Epidermal melanocyte (primary cell): ENCODE data around the gene DENND1A.

Experiments
- DNase-seq: peaks from one replicate; pipeline ENCODE4 v3.0.0; 2011; ENCODE audit warnings: low spot score; ENCODE audit not compliant: insufficient read length

The DENND1A gene

GRCh38 chr9:123376218-123377071, 553.5 kb downstream of the DENND1A start:
- no peak for DNase-seq

- DNase-seq, result no peak
Observed at GRCh38 chr9:123375469-123376132, 554.3 kb downstream of the DENND1A start.

DNA sequence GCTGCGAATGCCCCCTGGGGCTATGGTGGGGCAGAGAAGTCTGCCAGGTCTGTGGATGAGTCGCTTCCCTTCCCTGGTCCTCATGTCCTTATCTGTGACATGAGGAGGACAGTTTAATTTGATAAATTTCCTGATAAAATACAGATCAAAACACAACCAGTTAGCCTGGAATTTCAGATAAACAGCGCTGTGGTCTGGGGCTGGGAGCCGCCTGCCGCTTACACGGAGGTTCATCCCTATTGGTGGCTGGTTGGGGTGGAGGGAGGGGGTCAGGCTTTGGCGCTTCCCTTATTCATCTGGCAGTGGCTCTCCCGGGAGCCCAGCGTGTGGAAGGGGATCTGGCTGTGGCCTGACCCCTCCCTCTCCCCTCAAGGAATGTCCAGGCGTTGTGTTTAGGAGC, 556.0 kb downstream of the DENND1A start:
- DNase-seq, result no peak

DNA sequence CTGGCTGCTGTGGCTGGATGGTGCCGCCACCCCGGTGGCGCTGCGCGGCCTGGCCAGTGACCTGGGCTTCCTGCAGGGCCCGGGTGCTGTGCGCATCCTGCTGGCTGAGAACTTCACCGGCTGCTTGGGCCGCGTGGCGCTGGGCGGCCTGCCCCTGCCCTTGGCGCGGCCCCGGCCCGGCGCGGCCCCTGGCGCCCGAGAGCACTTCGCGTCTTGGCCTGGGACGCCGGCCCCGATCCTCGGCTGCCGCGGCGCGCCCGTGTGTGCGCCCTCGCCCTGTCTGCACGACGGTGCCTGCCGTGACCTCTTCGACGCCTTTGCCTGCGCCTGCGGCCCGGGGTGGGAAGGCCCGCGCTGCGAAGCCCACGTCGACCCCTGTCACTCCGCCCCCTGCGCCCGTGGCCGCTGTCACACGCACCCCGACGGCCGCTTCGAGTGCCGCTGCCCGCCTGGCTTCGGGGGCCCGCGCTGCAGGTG, 556.4 kb downstream of the DENND1A start:
- DNase-seq, result no peak

- DNase-seq, result no peak
Observed at GRCh38 chr9:123372766-123373446, 557.0 kb downstream of the DENND1A start.

GRCh38 chr9:123371805-123372590, 557.9 kb downstream of the DENND1A start:
- DNase-seq, result no peak

GRCh38 chr9:123371228-123371584, 558.7 kb downstream of the DENND1A start:
- no peak for DNase-seq

- DNase-seq, result no peak
Observed at GRCh38 chr9:123370526-123371227, 559.2 kb downstream of the DENND1A start.

- no peak for DNase-seq
Observed at GRCh38 chr9:123370108-123370507, 559.8 kb downstream of the DENND1A start.

- no peak for DNase-seq
Observed at GRCh38 chr9:123369296-123369695, 560.6 kb downstream of the DENND1A start.

DNA sequence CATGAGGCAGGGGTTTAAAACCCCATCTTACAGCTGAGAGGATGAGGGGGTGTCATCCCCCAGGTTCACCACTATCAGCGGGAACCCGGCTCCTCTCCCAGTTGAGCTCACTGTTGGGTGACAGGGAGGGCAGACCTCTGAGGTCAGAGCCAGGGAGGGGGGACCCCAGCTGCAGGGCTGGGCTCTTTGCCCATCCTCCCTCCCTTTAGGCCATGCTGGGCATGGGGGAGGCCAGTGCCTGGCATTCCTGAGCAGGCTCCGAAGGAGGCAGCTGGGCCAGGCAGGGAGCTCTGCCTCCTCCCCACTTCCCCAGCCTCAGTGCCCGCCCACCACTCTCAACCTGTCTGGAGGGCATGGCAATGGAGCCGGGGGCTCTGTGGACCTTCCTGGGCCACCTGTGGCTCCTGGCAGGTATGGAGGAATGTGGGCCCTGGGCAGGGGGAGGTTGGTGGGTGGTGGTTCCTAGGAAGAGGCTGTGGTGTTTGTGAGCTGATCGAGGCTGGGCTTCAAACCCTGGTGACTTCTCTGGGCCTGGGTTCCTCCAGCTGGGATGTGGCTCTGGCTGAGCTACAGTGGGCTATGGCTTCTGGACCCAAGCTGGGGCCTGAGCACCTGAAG, 561.3 kb downstream of the DENND1A start:
- DNase-seq, result no peak

DNA sequence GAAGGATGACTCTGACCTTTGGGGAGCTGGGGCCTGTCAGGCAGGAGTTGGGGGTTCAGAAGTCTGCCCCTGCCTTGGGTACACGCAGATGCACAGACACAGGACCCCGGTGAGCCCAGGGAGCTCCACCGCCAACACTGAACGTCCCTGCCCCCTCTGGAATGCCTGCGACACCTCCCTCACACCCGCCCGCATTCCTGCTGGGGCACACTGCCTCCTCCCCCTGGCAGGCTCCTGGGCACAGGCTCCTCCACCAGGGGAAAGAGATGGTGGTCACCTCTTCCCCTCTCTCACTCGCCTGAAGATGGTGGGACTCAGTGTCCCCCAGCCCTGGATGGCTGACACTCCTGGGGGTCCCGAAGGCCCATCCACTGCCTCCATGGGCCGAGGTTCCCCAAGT, 561.9 kb downstream of the DENND1A start:
- no peak for DNase-seq

DNA sequence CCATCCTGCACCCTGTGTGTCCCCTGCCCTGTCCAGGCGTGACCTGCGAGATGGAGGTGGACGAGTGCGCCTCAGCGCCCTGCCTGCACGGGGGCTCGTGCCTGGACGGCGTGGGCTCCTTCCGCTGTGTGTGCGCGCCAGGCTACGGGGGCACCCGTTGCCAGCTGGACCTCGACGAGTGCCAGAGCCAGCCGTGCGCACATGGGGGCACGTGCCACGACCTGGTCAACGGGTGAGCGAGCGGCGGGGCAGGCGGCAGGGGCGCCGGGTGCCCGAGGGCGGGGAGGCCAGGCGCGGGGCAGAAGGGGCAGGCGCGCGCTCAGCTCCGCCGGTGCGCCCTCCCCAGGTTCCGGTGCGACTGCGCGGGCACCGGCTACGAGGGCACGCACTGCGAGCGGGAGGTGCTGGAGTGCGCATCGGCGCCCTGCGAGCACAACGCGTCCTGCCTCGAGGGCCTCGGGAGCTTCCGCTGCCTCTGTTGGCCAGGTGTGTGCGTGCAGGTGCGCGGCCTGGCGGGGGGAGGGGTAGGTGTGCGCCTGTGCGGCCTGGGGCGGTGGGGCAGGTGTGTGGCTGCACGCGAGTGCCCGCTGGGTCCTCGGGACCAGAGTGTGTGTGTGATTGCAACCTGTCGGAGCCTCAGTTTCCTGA, 563.9 kb downstream of the DENND1A start:
- no peak for DNase-seq

- DNase-seq, result no peak
Observed at GRCh38 chr9:123365287-123365880, 564.5 kb downstream of the DENND1A start.

- DNase-seq, result no peak
Observed at GRCh38 chr9:123364241-123364824, 565.6 kb downstream of the DENND1A start.

DNA sequence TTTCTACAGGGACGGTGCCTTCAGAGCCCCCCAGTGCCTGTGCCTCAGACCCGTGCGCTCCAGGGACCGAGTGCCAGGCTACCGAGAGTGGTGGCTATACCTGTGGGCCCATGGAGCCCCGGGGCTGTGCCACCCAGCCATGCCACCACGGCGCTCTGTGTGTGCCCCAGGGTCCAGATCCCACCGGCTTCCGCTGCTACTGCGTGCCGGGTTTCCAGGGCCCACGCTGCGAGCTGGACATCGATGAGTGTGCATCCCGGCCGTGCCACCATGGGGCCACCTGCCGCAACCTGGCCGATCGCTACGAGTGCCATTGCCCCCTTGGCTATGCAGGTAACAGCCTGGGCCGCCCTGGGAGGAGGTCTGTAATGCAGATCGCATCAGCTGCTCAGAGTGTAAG, 567.1 kb downstream of the DENND1A start:
- DNase-seq, result no peak

GRCh38 chr9:123361731-123362510, 568.0 kb downstream of the DENND1A start:
- DNase-seq, result no peak

DNA sequence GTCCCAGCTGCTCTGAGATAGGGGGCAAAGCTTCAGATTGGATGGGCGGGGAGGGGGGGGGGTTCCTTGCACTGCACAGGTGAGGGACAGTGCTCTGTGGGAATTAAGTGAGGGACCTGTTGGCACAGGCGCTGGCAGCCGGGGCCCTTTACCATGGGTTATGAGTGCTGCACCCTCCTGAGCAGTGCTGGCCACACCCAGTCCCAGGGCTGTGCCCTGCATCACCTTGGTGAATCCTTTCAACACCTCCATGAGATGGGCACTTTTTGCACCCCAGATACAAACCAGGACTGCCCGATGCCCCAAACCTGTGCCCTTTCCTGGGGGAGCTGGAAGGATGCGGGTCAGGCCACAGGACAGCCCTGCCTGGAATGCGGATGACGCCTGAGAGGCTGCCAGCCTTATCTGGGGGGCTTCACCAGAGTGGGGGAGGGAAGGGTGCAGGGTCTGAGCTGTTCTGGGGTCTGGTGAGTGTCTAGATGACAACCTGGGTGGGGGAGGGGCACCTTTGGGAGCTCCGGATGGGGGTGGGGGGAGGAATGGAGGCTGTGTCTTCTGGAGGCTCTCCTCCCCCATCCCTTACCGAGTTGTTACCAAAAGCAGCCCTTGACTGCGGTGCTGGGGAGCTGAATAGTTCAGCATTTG, 568.7 kb downstream of the DENND1A start:
- no peak for DNase-seq
